ENCODE results near the gene GADD45G.

DNA sequence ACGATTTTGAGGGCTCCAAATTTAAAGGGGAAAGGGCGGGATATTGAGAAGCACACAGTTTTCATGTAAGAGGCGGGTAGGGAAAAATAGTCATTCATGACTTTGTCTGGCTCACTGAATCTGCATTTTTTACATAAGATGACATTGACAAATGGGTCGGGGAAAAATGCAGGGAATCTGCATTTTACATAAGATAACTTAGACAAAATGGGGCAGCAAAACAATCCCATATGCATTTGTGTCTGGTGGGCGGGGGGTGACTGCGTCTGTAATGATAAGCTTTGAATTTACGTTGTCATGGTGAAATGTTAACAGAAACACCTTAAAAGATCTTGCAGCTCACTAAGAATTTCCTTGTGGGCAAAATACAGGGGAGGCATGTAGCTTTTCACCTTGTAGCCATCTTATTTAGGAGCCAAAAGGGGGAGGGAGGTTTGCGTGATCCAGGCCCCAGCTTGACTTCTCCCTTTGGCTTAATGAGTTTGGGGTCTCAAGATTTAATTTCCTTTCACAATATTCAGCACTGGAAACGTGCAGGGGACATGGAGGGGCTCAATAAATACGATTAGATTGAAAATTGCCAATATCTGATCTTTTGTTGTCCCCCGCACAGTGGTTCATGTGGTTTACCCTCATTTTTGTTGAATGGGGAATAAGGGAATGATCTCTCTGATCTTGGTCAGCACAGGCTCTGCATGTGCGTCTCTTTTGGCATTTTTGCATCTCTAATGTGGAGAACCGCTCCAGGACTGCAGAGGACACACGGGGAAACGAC is 41.1 kb upstream of the GADD45G start:
- TF ChIP-seq, protein P1, sequence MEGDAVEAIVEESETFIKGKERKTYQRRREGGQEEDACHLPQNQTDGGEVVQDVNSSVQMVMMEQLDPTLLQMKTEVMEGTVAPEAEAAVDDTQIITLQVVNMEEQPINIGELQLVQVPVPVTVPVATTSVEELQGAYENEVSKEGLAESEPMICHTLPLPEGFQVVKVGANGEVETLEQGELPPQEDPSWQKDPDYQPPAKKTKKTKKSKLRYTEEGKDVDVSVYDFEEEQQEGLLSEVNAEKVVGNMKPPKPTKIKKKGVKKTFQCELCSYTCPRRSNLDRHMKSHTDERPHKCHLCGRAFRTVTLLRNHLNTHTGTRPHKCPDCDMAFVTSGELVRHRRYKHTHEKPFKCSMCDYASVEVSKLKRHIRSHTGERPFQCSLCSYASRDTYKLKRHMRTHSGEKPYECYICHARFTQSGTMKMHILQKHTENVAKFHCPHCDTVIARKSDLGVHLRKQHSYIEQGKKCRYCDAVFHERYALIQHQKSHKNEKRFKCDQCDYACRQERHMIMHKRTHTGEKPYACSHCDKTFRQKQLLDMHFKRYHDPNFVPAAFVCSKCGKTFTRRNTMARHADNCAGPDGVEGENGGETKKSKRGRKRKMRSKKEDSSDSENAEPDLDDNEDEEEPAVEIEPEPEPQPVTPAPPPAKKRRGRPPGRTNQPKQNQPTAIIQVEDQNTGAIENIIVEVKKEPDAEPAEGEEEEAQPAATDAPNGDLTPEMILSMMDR (conservative IDR thresholded peaks at IDR 0.05; ENCODE audit: low read length): no peak
- TF ChIP-seq EZH2phosphoT487 (IDR thresholded peaks at IDR 0.05; ENCODE audit: borderline replicate concordance, low read depth, low read length): no peak

Data from OCI-LY7 (cell line).